GM19452 (cell line): ENCODE measurements around the gene HINFP.
"Not testable (repeated sequence)": the region's sequence is repeated elsewhere in the genome, so short reads cannot be mapped to it uniquely, and the experiment has no call there.

Experiments
- ATAC-seq: cut with Tn5 transposase; IDR thresholded peaks from one replicate; pipeline ENCODE4 v1.9.1; 2021; ENCODE audit not compliant: unreplicated experiment

Gene HINFP

DNA sequence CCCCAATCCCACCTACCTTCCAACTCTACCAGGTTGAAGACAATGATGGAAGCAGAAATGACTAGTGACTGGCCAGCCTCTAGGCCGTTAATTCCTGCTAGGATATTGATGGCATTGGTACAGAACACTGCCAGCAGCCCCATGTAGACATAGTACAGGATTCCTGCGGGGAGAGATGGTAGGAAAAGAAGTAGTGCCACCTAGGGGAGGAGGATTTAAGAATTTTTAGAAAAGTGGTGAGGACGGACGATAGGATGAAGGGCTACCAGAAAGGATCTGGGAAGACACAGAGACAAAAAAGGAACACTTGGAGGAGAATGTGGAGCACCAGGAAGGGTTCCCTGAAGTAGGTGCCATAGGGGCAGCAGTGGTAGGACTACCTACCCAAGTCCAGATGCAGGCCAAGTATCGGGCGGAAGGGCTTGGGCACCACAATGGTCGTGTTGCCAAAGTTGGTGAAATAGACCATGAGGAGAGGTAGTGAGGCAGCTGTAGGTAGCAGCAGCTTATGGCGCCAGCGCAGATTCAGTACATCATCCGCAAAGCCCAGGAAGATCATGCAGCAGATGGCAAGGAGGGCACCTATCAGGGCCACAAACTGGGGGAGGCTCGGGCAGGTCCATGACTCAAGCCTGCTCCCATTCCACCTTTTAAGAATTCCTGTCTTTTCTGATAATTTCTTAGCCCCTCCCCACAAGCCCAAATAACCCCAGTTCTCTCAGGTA, 21.0 kb upstream of the HINFP start:
- no peak for ATAC-seq

DNA sequence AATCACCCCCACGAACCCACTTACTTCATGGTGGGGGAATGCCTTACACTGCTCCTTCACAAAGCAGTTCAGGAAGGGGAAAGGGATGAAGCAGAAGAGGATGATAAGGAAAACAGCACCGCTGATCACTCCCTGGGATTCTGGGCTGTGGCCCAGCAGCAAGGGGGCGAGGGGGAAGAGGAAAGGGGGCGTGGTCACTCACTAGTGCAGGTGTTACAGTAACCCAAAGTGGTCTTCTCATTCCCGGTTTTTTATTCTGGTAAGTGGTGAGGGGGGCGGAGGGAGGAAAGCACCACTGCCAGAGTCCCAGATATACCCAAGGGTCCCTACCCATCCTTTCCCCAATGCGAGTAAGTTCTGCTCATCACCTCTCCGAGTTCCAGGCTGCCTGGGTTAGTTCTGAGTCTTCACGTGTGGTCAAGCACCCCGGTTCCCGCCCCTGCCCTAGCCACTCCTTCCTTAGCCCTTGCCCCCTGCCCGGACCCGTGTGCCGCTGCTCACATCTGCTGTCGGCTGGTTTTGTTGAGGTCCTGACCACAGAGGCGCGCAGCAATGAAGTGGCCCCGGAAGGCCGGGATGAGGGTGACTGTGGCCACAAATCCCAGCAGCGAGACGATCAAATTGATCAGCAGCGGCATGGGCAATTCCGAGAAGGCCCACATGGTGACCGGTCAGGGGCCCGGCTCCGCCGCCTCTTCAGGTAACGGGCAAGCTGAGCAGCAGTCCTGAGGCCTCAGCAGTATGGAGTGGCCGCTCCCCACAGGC, 20.2 kb upstream of the HINFP start:
- ATAC-seq = peak; percentile 35

DNA sequence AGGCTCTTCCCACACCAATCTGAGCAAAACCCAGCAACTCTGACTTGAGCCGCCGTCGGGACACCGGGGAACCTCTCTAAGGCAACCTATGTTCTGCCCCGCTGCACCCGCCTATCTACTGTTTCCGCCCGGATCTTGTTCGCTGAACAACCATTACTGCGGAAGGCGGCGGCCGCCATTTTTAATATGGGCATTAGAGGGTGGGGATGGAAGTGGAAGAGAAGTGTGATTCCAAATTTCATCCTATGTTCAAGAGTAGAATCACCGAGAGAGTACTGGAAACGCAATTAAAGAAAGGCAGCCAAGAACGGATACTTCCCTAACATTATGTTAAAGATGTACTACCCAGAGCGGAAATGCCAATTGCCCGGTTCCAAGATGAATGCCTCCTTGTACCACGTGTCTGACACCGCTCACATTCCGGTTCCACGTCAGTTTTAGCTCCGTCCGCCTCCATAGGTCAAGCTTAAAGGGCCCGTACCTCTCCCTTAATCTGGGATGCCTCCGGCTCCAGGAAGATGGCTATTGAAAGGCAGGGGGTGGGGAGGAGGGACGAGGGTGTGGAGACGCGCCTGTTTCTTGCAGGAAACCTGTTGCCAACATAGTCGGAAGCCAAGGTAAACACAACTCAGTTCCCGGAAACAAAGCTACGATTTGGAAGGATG, 19.5 kb upstream of the HINFP start, which contains the start of gene DPAGT1:
DPAGT1 (minus strand) TSS at position 95 of the 665 bp plus-strand sequence. CDS start 198 bp downstream, outside the sequence.
- peak; percentile 67 for ATAC-seq

DNA sequence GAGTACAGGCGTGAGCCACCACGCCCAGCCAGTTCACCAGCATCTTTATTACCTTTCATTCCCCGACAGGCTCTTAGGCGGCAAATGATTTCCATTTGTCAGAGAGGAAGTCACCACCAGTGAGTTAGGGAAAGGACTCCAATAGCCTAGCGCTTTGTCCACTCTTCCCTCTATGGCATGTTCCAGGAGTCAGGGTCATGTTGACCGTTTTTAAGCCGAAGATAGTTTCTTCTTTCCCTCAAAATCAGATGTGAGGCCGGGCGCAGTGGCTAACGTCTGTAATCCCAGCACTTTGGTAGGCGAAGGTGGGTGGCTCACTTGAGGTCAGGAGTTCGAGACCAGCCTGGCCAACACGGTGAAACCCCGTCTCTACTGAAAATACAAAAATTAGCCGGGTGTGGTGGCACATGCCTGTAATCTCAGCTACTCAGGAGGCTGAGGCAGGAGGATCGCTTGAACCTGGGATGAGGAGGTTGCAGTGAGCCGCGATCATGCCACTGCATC, 18.2 kb upstream of the HINFP start:
- not testable (repeated sequence) for ATAC-seq

DNA sequence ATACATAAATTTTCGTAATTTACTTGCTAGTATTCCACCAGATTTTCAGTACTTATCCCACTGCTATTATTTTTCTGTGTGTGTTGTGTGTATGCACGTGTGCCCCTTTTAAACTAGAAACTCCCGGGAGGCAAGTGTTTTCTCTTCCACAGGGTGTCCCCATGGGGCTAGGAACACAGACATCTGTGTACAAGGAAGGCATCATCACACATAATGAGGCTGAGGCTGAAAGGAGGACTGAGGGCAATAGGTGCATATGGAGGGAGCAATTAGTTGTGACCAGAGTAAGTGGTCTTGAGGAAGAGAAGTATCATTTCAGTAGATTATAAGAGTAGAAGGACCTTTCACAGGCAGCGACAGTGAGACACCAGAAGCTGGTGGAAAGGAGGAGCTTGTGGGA, 17.6 kb upstream of the HINFP start:
- no peak for ATAC-seq

DNA sequence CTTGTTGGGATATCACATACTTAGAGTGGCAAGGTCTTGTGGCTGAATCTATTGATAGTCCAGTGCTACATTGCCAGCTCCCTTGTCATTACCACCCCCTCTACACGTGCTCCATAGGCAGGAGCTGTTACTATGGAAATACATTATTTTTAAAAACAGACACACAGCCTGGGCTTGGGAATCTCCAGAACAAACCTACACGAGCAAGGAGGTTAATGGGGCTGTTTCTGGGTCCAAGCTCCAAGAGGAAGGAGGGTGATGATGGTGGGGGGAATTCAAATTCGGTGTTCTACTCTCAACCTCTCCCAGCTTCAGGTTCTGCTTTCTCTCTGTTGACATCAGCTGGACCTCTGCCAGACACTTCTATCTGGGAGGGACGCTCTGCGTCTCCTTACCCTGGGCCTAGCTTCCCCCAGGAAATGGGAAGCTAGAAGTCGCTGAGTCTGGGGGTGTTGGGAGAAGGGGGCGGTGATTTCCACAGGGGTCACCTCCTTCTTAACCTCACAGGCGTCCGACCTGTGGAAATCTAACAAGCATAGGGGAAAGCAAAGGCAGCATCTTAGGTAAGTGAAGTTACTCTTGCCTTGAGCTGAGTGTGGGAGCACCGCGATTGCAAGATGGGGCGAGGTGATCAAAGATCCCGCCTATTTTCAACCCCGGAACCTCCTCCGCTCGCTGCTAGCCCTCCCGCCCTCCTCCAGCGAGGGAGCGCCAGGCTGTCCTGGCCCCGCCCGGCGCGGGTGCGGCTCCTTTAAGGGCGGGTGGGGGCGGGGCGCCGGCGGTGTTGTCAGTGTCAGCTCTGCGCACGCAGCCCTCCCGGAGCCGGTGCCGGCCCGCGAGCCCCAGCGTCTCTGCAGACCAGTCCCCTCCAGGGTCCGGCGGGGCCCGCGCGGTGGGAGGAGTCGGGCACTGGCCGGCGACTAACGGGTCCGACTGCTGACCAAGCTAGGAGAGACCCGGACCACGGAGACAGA, 14.5 kb upstream of the HINFP start, which contains the start of gene C2CD2L:
C2CD2L (plus strand) TSS at position 781 of the 974 bp plus-strand sequence. CDS start 398 bp downstream, outside the sequence.
- peak; percentile 71 for ATAC-seq

DNA sequence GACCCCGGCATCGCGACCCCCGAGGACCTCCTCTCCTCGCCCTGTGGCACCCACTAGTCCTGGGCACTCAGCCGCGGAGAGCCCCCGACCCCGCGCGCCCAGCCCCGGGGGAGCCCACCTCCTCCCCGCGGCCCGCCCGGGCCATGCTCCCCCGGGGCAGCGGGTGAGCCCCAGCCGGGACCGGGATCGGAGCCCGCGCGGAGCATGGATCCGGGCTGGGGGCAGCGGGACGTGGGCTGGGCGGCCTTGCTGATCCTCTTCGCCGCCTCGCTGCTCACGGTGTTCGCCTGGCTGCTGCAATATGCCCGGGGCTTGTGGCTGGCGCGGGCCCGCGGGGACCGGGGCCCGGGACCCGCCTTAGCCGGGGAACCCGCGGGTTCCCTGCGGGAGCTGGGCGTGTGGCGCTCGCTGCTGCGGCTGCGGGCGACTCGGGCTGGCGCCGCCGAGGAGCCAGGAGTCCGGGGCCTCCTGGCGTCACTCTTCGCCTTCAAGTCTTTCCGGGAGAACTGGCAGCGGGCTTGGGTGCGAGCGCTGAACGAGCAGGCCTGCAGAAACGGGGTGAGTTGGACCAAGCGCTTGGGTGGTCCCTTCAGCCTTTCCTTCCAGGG, 13.7 kb upstream of the HINFP start:
- peak; percentile 32 for ATAC-seq

DNA sequence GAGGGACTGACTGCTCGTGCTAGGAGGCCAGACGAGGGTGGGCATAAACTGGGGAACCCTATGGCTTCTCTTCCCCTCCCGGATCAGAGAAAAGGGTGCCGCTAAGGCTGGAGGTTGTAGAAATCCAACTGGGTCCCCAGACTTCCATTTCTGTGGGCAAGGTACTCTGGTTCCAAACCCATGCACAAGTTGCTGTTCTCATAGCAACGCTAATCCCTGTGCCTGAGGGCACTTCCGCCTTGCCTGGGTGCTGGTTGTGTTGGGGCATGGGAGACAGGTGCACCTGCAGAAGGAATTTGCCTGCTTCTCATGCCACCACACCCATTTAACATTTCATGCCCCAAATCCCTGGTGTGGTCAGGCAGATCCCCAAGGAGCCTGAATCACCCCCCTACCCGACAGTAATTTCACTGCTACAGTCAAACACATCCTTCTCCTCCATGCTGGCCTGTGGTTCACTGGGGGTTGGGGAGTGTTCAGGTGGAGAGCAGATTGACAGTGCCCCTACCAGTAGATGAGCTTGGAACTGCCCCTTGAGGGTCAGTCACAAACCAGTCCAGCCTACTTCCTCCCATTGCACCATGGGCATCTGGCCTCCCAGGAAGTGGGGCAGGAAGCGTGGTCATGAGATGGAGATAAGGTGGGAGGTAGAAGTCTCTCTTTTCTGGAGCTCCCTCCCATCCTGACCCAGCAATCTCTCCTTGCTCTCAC, 13.1 kb upstream of the HINFP start:
- ATAC-seq = no peak

DNA sequence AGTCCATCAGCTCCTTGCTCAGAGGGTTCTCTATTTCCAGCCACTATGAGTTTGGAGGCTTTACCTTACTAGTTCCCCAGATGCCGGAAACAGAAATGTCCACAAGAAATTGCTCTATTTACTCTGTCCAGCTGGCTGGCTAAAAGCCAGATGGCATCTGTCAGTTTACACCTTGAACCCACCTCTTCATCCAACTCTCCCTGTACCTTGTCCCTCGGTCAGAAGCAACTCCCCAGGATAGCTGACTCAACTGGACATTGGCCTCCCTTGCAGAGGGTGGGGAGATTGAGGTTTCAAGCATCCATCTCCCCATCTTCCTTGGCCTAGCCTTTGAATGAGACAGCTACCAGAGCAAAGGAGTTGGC, 12.5 kb upstream of the HINFP start:
- no peak for ATAC-seq

DNA sequence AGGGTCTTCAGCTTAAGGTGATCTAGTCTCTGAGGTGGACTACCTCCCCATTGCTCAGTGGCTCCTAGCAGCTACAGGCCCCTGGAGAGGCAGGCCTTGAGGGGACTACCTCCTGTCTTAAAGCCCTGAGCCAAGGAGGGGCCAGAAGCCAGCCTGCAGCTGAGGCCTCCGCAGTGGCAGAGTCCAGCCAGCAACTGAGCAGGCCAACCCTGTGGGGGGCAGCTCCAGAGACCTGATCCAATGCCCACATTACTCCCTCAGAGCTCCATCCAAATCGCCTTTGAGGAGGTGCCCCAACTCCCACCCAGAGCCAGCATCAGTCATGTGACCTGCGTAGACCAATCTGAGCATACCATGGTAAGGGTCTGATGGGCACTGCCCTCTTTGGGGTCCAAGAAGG, 11.5 kb upstream of the HINFP start:
- ATAC-seq = no peak

DNA sequence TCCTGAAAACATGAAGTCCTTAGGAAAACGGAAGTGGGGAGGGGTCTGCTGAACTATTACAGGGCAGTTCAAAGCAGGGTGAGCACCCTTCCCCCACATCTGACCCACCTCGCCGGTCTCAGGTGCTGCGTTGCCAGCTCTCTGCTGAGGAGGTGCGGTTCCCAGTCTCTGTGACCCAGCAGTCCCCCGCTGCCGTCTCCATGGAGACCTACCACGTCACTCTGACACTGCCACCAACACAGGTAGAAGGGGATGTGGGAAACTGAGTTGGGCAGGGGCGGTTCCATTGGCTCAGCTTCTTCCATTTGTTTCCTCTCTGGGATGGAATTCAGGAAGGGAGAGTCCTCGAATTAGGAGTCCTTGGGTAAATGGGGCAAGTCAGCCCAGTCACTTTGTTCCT, 10.9 kb upstream of the HINFP start:
- no peak for ATAC-seq

DNA sequence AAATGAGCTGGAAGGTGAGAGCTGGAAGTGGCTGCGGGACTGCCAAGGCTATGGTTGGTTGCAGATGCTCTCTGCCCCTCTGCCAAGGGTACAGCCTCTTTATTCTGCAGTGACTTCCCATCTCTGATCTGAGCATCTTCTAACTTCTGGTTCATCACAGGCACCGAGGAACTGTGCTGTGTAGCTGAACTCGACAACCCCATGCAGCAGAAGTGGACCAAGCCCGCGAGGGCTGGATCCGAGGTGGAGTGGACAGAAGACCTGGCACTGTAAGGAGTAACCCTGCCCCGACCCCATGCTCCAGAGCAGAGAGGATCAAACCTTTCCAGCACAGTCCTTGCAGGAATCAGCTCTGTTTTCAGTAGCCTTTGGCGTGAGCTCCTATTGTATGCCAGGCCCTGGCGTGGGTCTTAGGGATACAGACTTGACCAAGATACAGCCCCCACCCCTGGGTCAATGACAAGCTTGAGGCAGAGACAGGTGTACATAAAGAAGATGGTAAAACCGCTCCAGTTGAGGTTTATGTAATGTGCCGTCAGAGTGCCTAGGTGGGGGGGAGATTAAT, 9.9 kb upstream of the HINFP start:
- ATAC-seq = no peak

DNA sequence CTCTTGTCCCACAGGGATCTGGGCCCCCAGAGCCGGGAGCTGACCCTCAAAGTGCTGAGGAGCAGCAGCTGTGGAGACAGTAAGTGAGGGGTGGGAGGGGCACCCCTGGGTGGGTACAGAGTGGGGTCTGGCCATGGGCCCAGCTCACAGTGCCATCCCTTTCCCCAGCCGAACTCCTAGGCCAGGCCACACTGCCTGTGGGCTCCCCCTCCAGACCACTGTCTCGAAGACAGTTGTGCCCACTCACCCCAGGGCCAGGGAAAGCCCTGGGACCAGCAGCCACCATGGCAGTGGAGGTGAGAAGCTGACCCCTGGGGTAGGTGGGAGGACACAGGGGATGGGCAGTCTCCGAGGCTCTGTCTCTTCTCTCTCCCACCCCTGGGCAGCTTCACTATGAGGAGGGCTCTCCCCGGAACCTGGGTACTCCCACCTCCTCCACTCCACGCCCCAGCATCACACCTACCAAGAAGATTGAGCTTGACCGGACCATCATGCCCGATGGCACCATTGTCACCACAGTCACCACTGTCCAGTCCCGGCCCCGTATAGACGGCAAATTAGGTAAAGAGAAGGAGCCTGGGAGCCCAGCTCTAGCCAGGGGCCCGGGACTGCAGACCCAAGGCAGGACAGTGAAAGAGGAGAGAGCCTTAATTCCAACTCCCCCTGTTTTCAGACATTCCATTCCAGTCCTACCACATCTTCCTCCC, 8.9 kb upstream of the HINFP start:
- ATAC-seq = no peak

DNA sequence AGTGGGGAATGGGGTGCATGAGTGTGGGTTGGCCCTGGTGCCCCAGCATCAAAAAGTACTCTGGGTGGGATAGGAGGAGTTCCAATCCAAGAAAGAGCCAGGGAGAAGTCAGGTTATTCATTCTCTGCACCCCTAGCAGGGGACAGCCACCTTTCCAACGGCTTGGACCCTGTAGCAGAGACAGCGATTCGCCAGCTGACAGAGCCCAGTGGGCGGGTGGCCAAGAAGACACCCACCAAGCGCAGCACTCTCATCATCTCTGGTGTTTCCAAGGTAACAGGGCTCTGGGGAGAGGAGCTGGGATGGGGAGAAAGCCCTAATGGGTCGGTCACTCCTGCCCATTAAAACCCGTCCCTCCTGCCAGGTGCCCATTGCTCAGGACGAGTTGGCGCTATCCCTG, 7.7 kb upstream of the HINFP start:
- ATAC-seq = no peak

DNA sequence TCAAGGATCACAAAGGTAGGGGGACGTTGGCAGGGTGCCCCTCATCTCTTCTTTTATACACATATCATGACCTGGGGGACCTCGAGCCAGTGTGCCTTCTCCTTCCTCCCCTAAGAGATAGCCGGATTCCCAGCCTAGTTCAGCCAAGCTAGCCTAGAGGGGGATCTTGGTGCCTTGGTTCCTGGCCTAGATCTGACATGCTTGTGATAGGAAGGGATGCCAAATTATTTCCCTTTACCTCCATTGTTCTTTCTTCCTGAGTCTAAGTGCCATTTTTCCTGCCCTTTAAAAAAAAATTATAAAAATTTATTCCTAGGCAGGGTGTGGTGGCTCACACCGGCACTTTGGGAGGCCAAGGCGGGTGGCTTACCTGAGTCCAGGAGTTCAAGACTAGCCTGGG, 7.0 kb upstream of the HINFP start:
- ATAC-seq = no peak

DNA sequence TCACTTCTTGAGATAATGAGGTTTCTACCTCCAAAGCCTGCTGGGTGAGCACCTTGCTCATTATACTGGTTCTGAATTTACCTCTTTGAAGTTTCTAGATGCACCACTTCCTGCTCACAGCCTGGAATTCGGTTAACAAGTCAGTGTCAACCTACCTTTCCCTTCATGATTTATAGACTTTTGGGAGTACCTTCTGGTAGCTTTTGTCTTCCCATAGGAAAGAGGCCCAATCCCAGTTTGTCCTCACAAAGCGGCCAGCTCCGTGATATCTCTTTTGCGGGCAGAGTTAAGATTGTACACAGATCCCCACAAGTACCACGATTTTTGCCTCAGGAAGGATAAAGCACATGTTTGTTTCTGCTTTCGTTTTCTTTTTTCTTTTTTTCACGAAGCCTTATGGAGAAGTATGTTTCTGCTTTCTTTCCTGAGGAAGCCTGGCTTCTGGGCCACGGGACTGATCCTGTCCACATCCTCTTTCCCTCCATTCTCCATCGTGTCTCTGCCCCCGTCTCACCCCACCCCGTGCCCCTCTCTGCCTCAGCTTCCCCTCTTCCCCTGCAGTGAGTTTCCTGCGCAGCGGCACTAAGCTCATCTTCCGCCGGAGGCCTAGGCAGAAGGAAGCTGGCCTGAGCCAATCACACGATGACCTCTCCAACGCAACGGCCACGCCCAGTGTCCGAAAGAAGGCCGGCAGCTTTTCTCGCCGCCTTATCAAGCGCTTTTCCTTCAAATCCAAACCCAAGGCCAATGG, 5.7 kb upstream of the HINFP start:
- ATAC-seq = no peak

DNA sequence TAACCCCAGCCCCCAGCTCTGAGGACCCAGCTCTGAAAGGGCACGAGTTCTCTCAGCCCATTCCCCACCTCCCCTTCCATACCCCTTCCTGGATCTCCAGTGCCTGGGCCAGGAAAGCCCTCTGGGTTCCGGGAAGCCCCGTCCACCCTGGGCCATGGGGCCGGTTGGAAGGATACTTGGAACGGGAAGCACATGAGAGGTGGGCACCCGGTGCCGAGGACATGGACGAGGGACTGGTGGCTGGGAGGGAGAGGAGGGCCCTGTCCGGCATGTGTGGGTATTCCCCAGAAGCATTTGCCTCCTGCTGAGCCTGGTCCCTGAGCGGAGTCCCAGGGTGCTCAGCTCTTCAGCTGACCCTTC, 5.2 kb upstream of the HINFP start:
- no peak for ATAC-seq

DNA sequence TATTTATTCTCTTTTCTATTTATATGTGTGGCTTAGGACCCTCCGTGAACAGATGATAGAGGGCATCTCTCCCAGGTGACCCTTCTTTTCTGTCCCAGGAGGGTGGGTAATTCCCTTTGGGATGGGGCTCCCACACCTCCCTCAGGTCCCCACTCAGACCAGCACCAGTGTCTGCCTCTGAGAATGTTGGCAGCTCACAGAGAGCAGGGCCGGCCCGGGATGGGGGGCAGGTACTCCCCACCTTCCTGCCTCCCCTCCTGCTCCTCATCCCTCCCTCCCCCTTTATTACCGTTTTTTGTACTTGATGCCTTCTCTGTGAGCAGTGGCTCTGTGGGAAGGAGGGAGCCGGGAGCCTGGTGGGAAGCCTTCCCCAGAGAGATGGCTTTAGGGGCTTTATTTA, 4.8 kb upstream of the HINFP start:
- no peak for ATAC-seq
